Neural progenitor cell (in vitro differentiated cells): ENCODE measurements around the gene AZGP1.

ENCODE experiments used
- EZH2 ChIP-seq: fragments of 200-600 bp; sonication (generic); IDR thresholded peaks from 2 replicates; pipeline ENCODE4 v1.6.1; 2017; ENCODE audit warnings: antibody characterized with exemption, mild to moderate bottlenecking, moderate library complexity
- EZH2phosphoT487 ChIP-seq: fragments of 200-600 bp; sonication (generic); IDR thresholded peaks from 2 replicates; pipeline ENCODE4 v1.6.1; 2017; ENCODE audit warnings: antibody characterized with exemption
- TF ChIP-seq, protein P1 (sequence below): fragments of 200-600 bp; sonication (generic); IDR thresholded peaks from 2 replicates; pipeline ENCODE4 v1.5.1; 2017; ENCODE audit warnings: antibody characterized with exemption, mild to moderate bottlenecking

DNA sequence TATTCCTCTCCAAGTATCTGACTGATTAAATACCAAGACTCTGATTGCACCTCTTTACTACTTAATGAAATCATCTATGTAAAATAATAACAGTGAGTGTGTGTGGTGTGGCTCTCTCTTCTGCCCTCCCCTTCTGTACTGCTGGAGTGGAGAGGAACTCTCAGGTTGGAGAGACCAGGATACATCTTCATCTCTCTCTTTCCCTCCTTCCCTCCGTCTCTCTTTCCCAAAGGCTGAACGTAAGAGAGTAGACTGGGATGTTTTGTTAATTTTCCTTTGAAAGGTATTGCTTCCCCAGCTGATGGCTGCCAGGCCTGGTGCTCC, 46.1 kb downstream of the AZGP1 start:
- TF ChIP-seq, protein P1, sequence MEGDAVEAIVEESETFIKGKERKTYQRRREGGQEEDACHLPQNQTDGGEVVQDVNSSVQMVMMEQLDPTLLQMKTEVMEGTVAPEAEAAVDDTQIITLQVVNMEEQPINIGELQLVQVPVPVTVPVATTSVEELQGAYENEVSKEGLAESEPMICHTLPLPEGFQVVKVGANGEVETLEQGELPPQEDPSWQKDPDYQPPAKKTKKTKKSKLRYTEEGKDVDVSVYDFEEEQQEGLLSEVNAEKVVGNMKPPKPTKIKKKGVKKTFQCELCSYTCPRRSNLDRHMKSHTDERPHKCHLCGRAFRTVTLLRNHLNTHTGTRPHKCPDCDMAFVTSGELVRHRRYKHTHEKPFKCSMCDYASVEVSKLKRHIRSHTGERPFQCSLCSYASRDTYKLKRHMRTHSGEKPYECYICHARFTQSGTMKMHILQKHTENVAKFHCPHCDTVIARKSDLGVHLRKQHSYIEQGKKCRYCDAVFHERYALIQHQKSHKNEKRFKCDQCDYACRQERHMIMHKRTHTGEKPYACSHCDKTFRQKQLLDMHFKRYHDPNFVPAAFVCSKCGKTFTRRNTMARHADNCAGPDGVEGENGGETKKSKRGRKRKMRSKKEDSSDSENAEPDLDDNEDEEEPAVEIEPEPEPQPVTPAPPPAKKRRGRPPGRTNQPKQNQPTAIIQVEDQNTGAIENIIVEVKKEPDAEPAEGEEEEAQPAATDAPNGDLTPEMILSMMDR, result no peak
- no peak for TF ChIP-seq EZH2
- TF ChIP-seq EZH2phosphoT487, result no peak
